Gastroesophageal sphincter (tissue), 4 donors: ENCODE measurements around the gene EPM2AIP1. TPM values are rescaled to one million over a fixed set of nuclear protein-coding genes. Genes with fewer than 3 reads are reported as not detected.
A peak's percentile ranks its signal among the peaks of the same experiment; 100 is the strongest.

Experiments used
- ATAC-seq: fragments of 150-250 bp; one replicate; pipeline ENCODE4 v1.9.1; 2016; ENCODE audit warnings: mild to moderate bottlenecking, moderate library complexity
- H3K27ac ChIP-seq, 4 donors: fragments of 200-600 bp; sonication (generic) in 3 of 4; 1 replicate in 3 of 4; 2 replicates in 1 of 4; pipeline ENCODE4 v1.5.1; 2016 to 2019
- H3K27me3 ChIP-seq: fragments of 200-600 bp; sonication (generic); one replicate; pipeline ENCODE4 v1.5.1; 2019
- H3K36me3 ChIP-seq, 2 donors: fragments of 200-600 bp; sonication (generic); one replicate each; pipeline ENCODE4 v1.5.1; 2019; ENCODE audit warnings: control low read depth in 1 of 2
- H3K4me1 ChIP-seq, 3 donors: fragments of 200-600 bp; sonication (generic); 1 replicate in 2 of 3; 2 replicates in 1 of 3; pipeline ENCODE4 v1.5.1; 2016 to 2019; ENCODE audit warnings: control low read depth in 2 of 3
- H3K4me3 ChIP-seq, 2 donors: fragments of 200-600 bp; sonication (generic); one replicate each; pipeline ENCODE4 v1.5.1; 2019; ENCODE audit warnings: mild to moderate bottlenecking in 1 of 2, moderate library complexity in 1 of 2
- H3K9me3 ChIP-seq, 3 donors: fragments of 200-600 bp; sonication (generic); one replicate each; pipeline ENCODE4 v1.5.1; 2017 to 2019; ENCODE audit warnings: control low read depth in 2 of 3
- EP300 ChIP-seq: sonication (generic); formaldehyde crosslinking; IDR thresholded peaks from one replicate; pipeline ENCODE4 v1.6.1; 2017; ENCODE audit warnings: antibody characterized with exemption, mild to moderate bottlenecking
- POLR2A ChIP-seq, 2 donors: fragments of 450-650 bp; IDR thresholded peaks; one replicate each; pipeline ENCODE4 v1.6.1; 2017; ENCODE audit warnings: antibody characterized with exemption in 2 of 2, mild to moderate bottlenecking in 2 of 2, moderate library complexity in 1 of 2
- POLR2AphosphoS5 ChIP-seq: sonication (generic); formaldehyde crosslinking; IDR thresholded peaks from one replicate; pipeline ENCODE4 v1.6.1; 2017; ENCODE audit warnings: antibody characterized with exemption
- WGBS, 2 donors: methylation state at CpG; one replicate each; pipeline ENCODE4 v1.1.5; 2018; ENCODE audit warnings: low coverage in 1 of 2; 5-methylcytosine and 5-hydroxymethylcytosine counted together
- total RNA-seq, 4 donors: library from RNA; depleted of rRNA; stranded (reverse); fragments of >200 nt; gene quantifications; one replicate each; pipeline ENCODE4 v1.1.0, GENCODE V29; 2016
- TF ChIP-seq, protein P1 (sequence below), 4 experiments: fragments of 200-600 bp in 2 of 4; fragments of 450-650 bp in 2 of 4; sonication (generic) in 1 of 4; IDR thresholded peaks; one replicate each; pipeline ENCODE4 v1.5.1; 2017 to 2019; ENCODE audit warnings: antibody characterized with exemption in 4 of 4, mild to moderate bottlenecking in 2 of 4, moderate library complexity in 2 of 4

Gene EPM2AIP1
- total RNA-seq, 4 donors from 2014 or later: 7.6 to 20.2 (median 13.5) TPM

DNA sequence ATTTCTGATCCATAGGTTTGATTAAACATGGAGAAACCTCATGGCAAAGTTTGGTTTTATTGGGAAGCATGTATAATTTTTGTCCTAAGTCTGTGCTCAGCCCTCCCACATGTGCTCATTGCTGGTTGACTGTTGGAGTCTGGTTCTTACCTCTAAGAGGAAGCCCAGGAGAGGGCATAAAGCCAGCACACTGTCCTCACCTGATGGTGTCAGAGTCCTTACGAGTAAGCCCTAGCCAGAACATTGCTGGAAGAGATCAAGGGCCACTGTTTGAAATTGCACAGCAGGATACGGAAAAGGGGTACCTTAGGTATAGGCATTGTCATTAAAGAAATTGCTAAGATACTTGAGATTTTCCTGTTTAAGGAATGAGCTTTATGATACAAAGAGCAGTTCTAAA lies 21.7 kb upstream of the EPM2AIP1 start:
- no peaks in the 10 kb centered on the region for H3K27me3 ChIP-seq
- H3K9me3 ChIP-seq: no peaks in the 10 kb centered on the region
- WGBS, 2 donors: 78% methylated on average over 2 of the region's 2 CpGs; no CpG with 5 or more reads in 1 of the 2 donors
- no peak for TF ChIP-seq POLR2AphosphoS5
- TF ChIP-seq, protein P1, sequence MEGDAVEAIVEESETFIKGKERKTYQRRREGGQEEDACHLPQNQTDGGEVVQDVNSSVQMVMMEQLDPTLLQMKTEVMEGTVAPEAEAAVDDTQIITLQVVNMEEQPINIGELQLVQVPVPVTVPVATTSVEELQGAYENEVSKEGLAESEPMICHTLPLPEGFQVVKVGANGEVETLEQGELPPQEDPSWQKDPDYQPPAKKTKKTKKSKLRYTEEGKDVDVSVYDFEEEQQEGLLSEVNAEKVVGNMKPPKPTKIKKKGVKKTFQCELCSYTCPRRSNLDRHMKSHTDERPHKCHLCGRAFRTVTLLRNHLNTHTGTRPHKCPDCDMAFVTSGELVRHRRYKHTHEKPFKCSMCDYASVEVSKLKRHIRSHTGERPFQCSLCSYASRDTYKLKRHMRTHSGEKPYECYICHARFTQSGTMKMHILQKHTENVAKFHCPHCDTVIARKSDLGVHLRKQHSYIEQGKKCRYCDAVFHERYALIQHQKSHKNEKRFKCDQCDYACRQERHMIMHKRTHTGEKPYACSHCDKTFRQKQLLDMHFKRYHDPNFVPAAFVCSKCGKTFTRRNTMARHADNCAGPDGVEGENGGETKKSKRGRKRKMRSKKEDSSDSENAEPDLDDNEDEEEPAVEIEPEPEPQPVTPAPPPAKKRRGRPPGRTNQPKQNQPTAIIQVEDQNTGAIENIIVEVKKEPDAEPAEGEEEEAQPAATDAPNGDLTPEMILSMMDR (IDR thresholded peaks at IDR 0.05): no peak
- TF ChIP-seq EP300: no peak
- TF ChIP-seq POLR2A (IDR thresholded peaks at IDR 0.05): no peak
- ATAC-seq: no peak
- no peak overlapping the region for H3K4me3 ChIP-seq
- no peaks in the 10 kb centered on the region for H3K4me1 ChIP-seq
- H3K36me3 ChIP-seq: peaks cover 0 to 96% of the 10 kb centered on the region in 2 donors
- H3K27ac ChIP-seq: no peak overlapping the region

DNA sequence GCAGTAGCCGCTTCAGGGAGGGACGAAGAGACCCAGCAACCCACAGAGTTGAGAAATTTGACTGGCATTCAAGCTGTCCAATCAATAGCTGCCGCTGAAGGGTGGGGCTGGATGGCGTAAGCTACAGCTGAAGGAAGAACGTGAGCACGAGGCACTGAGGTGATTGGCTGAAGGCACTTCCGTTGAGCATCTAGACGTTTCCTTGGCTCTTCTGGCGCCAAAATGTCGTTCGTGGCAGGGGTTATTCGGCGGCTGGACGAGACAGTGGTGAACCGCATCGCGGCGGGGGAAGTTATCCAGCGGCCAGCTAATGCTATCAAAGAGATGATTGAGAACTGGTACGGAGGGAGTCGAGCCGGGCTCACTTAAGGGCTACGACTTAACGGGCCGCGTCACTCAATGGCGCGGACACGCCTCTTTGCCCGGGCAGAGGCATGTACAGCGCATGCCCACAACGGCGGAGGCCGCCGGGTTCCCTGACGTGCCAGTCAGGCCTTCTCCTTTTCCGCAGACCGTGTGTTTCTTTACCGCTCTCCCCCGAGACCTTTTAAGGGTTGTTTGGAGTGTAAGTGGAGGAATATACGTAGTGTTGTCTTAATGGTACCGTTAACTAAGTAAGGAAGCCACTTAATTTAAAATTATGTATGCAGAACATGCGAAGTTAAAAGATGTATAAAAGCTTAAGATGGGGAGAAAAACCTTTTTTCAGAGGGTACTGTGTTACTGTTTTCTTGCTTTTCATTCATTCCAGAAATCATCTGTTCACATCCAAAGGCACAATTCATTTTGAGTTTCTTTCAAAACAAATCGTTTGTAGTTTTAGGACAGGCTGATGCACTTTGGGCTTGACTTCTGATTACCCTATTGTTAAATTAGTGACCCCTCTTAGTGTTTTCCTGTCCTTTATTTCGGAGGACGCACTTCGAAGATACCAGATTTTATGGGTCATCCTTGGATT lies 674 bp upstream of the EPM2AIP1 start, which contains the start of gene MLH1:
MLH1 (plus strand) TSS at position 193 of the 958 bp plus-strand sequence; CDS start at position 223, 30 bp downstream.
- Histone ChIP-seq H3K9me3 (no peaks in the 10 kb centered on the region), H3K36me3 (peaks cover 0 to 34% of the 10 kb centered on the region in 2 donors), H3K4me1 (peaks cover 12 to 48% (median 20%) of the 10 kb centered on the region in 3 donors), H3K27me3 (no peaks in the 10 kb centered on the region), H3K4me3 (peak within 1 kb of the TSS; percentile 41 to 71), H3K27ac (peak within 1 kb of the TSS; percentile 82 to 97 (median 97))
- WGBS, 2 donors: 2 to 6% methylated on average over 6 to 16 of the region's 47 CpGs
- ATAC-seq: peak; percentile 95
- no peak for TF ChIP-seq EP300
- TF ChIP-seq, protein P1 (IDR thresholded peaks at IDR 0.05): no peak
- TF ChIP-seq POLR2AphosphoS5: peak; percentile 44
- TF ChIP-seq POLR2A (IDR thresholded peaks at IDR 0.05): peak; percentile 50 to 57

DNA sequence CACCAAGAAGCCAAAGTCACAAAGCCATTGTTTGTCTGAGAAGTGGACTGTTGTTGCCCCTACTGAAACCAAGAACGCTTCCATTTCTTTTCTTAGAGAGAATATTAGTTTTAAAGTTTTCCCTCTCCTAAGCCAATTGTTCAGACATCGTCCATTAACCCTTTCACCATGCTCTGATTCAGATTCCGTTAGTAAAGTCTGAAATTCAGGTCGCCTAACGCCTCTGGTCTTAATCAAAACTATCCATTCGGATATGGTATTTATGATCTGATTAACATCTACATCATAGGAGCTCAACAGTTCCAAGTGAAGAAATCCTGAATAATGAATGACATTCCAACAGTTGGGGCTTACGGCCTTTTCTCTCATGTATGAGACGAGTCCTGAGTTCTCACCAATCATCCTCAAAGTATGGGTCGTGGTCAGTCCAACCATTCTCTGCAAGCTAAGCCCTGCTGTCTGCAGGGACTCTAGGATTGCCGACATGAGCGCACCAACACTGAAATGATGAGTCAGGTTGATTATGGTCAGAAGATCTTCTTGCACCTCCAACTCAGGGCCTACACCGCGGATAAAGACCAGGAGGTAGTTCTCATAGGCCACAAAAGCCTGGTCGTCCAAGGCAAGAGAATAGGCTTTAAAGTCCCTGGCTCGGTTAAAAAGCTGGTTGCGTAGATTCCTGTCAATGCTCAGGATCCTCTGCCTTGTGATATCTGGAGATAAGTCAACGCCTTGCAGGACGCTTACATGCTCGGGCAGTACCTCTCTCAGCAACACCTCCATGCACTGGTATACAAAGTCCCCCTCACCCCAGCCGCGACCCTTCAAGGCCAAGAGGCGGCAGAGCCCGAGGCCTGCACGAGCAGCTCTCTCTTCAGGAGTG lies 767 bp downstream of the EPM2AIP1 start:
- Histone ChIP-seq H3K4me3 (peak overlapping the region; percentile 36 to 71), H3K36me3 (peaks cover 0 to 27% of the 10 kb centered on the region in 2 donors), H3K27me3 (no peaks in the 10 kb centered on the region), H3K4me1 (peaks cover 12 to 60% (median 20%) of the 10 kb centered on the region in 3 donors), H3K9me3 (no peaks in the 10 kb centered on the region), H3K27ac (peak overlapping the region; percentile 68 to 97 (median 97))
- TF ChIP-seq, protein P1 (IDR thresholded peaks at IDR 0.05): no peak
- TF ChIP-seq POLR2AphosphoS5 (no peak), EP300 (no peak), POLR2A (IDR thresholded peaks at IDR 0.05) (no peak)
- no peak for ATAC-seq
- WGBS, 2 donors: 14 to 20% methylated on average over 8 to 12 of the region's 24 CpGs

DNA sequence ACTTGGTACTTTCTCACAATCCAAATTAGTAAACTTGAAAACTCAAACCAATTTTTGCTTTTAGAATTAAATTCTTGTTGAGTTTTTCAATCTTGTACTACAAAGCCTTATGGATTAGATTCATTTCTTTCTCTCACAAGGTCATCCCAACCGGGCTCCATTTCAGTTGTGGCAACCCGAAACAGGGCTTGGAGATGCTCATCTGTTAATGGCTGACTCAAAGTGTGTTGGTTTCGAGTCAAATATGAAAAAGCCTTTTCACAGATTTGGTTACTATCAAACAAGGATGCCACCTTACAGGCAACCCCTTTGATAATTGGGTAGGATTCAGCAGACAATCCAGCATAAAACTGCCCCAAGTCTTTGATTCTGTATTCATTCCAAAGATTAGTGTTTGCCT lies 1.8 kb downstream of the EPM2AIP1 start:
- TF ChIP-seq EP300: no peak
- no peak for TF ChIP-seq POLR2AphosphoS5
- TF ChIP-seq POLR2A (IDR thresholded peaks at IDR 0.05): no peak
- TF ChIP-seq, protein P1 (IDR thresholded peaks at IDR 0.05): no peak
- H3K9me3 ChIP-seq: no peaks in the 10 kb centered on the region
- ATAC-seq: no peak
- peaks cover 12 to 60% (median 20%) of the 10 kb centered on the region in 3 donors for H3K4me1 ChIP-seq
- H3K27me3 ChIP-seq: no peaks in the 10 kb centered on the region
- H3K27ac ChIP-seq: peak overlapping the region; percentile 68 to 97 (median 97)
- peaks cover 0 to 26% of the 10 kb centered on the region in 2 donors for H3K36me3 ChIP-seq
- H3K4me3 ChIP-seq: peak overlapping the region in 1 of 2 donors; percentile 71
- WGBS, 2 donors: 69 to 100% methylated on average over 3 of the region's 3 CpGs
